SJSA1 (cell line): ENCODE measurements around the gene CYP3A5. TPM values are rescaled to one million over a fixed set of nuclear protein-coding genes. Genes with fewer than 3 reads are reported as not detected.

Experiments
- DNase-seq, 2 experiments: peaks; one replicate each; pipeline ENCODE4 v3.0.0-alpha.2; 2015 to 2020; ENCODE audit warnings: low spot score in 2 of 2, low read depth in 1 of 2
- H3K27ac ChIP-seq: fragments of 250-450 bp; sonication (Bioruptor Pico); 2 replicates; pipeline ENCODE4 v1.5.1; 2020; ENCODE audit warnings: mild to moderate bottlenecking, moderate library complexity
- H3K27me3 ChIP-seq: fragments of 250-450 bp; sonication (Bioruptor Pico); replicated peaks from 2 replicates; pipeline ENCODE4 v1.5.1; 2020; ENCODE audit warnings: mild to moderate bottlenecking, moderate library complexity
- H3K36me3 ChIP-seq: fragments of 250-450 bp; sonication (Bioruptor Pico); 2 replicates; pipeline ENCODE4 v1.5.1; 2020; ENCODE audit warnings: mild to moderate bottlenecking
- H3K4me1 ChIP-seq: fragments of 250-450 bp; sonication (Bioruptor Pico); replicated peaks from 2 replicates; pipeline ENCODE4 v1.6.1; 2021; ENCODE audit warnings: mild to moderate bottlenecking
- H3K4me3 ChIP-seq: fragments of 250-450 bp; sonication (Bioruptor Pico); 2 replicates; pipeline ENCODE4 v1.5.1; 2020; ENCODE audit warnings: mild to moderate bottlenecking
- H3K9me3 ChIP-seq: fragments of 250-450 bp; sonication (Bioruptor Pico); replicated peaks from 2 replicates; pipeline ENCODE4 v1.5.1; 2020; ENCODE audit warnings: mild to moderate bottlenecking
- total RNA-seq: library from RNA; depleted of rRNA; stranded (reverse); fragments of >200 nt; shearing (Covaris generic); gene quantifications from 2 replicates; pipeline ENCODE4 v1.2.3, GENCODE V29; 2014; rRNA removed

Gene CYP3A5
- total RNA-seq, 1 experiment from 2014 or later = 0.37 TPM

DNA sequence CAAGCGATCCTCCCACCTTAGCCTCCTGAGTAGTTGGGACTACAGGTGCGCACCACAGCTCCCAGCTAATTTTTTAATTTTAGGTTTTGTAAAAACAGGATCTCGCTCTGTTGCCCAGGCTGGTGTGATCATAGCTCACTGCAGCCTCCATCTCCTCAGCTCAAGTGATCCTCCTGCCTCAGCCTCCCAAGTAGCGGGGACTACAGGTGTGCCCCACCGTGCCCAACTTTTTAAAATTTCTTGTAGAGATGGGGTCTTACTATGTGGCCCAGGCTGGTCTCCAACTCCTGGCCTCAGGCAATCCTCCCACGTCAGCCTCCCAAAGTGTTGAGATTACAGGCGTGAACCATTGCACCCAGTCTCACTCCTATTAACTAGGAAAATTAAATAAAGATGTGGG, 74.3 kb downstream of the CYP3A5 start:
- no peaks in the 10 kb centered on the region for H3K27me3 ChIP-seq
- no peak overlapping the region for H3K27ac ChIP-seq
- no peaks in the 10 kb centered on the region for H3K4me1 ChIP-seq
- H3K36me3 ChIP-seq = no peaks in the 10 kb centered on the region
- DNase-seq = no peak
- H3K9me3 ChIP-seq = no peaks in the 10 kb centered on the region
- H3K4me3 ChIP-seq = no peak overlapping the region

- DNase-seq = no peak
- H3K4me1 ChIP-seq = no peaks in the 10 kb centered on the region
- no peaks in the 10 kb centered on the region for H3K27me3 ChIP-seq
- H3K4me3 ChIP-seq = no peak overlapping the region
- no peak overlapping the region for H3K27ac ChIP-seq
- no peaks in the 10 kb centered on the region for H3K36me3 ChIP-seq
- H3K9me3 ChIP-seq = no peaks in the 10 kb centered on the region
Observed at GRCh38 chr7:99601656-99602310, 78.0 kb downstream of the CYP3A5 start.

DNA sequence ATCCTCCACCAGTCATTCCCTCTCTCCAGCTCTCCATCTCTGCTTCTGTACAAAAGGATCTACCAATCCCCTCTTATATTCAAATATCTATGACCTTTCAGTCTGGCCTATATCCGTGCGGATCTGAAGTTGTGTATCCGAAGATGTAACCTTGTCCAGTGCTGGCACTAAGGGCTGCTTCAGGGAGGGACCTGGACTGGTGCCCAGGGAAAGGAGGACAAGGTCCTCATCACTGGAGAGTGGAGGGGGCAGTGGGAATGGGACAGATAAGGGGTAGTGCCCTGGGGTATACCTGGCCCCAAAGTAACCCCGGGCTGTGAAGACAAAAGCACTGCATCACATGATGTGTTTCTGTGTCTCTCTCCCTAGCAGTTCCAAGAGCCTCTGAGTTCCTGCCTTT, 80.0 kb downstream of the CYP3A5 start:
- DNase-seq = no peak

More for the DNA sequence above, 80.0 kb downstream of the CYP3A5 start:
- H3K27ac ChIP-seq = no peak overlapping the region
- no peak overlapping the region for H3K4me3 ChIP-seq
- H3K4me1 ChIP-seq = no peaks in the 10 kb centered on the region
- H3K9me3 ChIP-seq = no peaks in the 10 kb centered on the region
- no peaks in the 10 kb centered on the region for H3K27me3 ChIP-seq
- H3K36me3 ChIP-seq = no peaks in the 10 kb centered on the region

Other genes with a start within 250 kb of the CYP3A5 start
- 2.2 and 7.3 TPM in 2 replicates for gene PTCD1, start 241.2 kb downstream of the CYP3A5 start, total RNA-seq
- 32.7 and 39.6 TPM in 2 replicates for gene CPSF4, start 241.1 kb downstream of the CYP3A5 start, total RNA-seq
- 650 and 1,516 TPM in 2 replicates for gene ATP5MF, start 213.8 kb downstream of the CYP3A5 start, total RNA-seq
- 3.1 and 11.4 TPM in 2 replicates for gene ZNF789, start 207.1 kb downstream of the CYP3A5 start, total RNA-seq
- gene ZNF394, start 179.7 kb downstream of the CYP3A5 start, total RNA-seq = 16.3 and 24.0 TPM in 2 replicates
- 10.2 and 16.1 TPM in 2 replicates for gene ZKSCAN5, start 175.3 kb downstream of the CYP3A5 start, total RNA-seq
- gene FAM200A, start 127.9 kb downstream of the CYP3A5 start, total RNA-seq = 6.8 and 7.9 TPM in 2 replicates
- 107 and 109 TPM in 2 replicates for gene ZNF655, start 121.4 kb downstream of the CYP3A5 start, total RNA-seq
- 0.41 and 1.1 TPM in 2 replicates for gene TMEM225B, start 81.7 kb downstream of the CYP3A5 start, total RNA-seq
- gene ZSCAN25, start 63.0 kb downstream of the CYP3A5 start, total RNA-seq = 26.9 and 28.3 TPM in 2 replicates
- not detected in 2 replicates for gene CYP3A7, start 55.2 kb upstream of the CYP3A5 start, total RNA-seq
- not detected in 2 replicates for gene CYP3A4, start 104.2 kb upstream of the CYP3A5 start, total RNA-seq
- not detected in 2 replicates for gene CYP3A43, start 148.0 kb upstream of the CYP3A5 start, total RNA-seq
- gene OR2AE1, start 197.0 kb upstream of the CYP3A5 start, total RNA-seq = not detected in 2 replicates
- gene TRIM4, start 239.5 kb upstream of the CYP3A5 start, total RNA-seq = 11.4 and 13.9 TPM in 2 replicates
- not detected in 2 replicates for gene GJC3, start 249.6 kb upstream of the CYP3A5 start, total RNA-seq